Hepatocyte (in vitro differentiated cells): ENCODE measurements around the gene SLC5A12.

ENCODE experiments used
- EZH2 ChIP-seq: fragments of 200-600 bp; sonication (generic); IDR thresholded peaks from 2 replicates; pipeline ENCODE4 v1.6.1; 2016; ENCODE audit warnings: antibody characterized with exemption, mild to moderate bottlenecking, borderline replicate concordance
- EZH2phosphoT487 ChIP-seq: fragments of 200-600 bp; sonication (generic); IDR thresholded peaks from one replicate; pipeline ENCODE4 v1.6.1; 2018; ENCODE audit warnings: antibody characterized with exemption, mild to moderate bottlenecking, low read depth, moderate library complexity; ENCODE audit not compliant: unreplicated experiment, severe bottlenecking
- TF ChIP-seq, protein P1 (sequence below): fragments of 200-600 bp; sonication (generic); IDR thresholded peaks from 2 replicates; pipeline ENCODE4 v1.5.1; 2016; ENCODE audit warnings: antibody characterized with exemption, mild to moderate bottlenecking; ENCODE audit not compliant: poor library complexity

- no peak for TF ChIP-seq EZH2
- TF ChIP-seq, protein P1, sequence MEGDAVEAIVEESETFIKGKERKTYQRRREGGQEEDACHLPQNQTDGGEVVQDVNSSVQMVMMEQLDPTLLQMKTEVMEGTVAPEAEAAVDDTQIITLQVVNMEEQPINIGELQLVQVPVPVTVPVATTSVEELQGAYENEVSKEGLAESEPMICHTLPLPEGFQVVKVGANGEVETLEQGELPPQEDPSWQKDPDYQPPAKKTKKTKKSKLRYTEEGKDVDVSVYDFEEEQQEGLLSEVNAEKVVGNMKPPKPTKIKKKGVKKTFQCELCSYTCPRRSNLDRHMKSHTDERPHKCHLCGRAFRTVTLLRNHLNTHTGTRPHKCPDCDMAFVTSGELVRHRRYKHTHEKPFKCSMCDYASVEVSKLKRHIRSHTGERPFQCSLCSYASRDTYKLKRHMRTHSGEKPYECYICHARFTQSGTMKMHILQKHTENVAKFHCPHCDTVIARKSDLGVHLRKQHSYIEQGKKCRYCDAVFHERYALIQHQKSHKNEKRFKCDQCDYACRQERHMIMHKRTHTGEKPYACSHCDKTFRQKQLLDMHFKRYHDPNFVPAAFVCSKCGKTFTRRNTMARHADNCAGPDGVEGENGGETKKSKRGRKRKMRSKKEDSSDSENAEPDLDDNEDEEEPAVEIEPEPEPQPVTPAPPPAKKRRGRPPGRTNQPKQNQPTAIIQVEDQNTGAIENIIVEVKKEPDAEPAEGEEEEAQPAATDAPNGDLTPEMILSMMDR = no peak
- TF ChIP-seq EZH2phosphoT487 = no peak
Measured at GRCh38 chr11:26708736-26709456, 13.0 kb downstream of the SLC5A12 start.
